Vagina (tissue), 2 donors: ENCODE measurements around the gene NPSR1.

ENCODE experiments used
- CTCF ChIP-seq, 3 experiments: fragments of 450-650 bp in 2 of 3; fragments of 200-600 bp in 1 of 3; sonication (generic) in 1 of 3; IDR thresholded peaks; one replicate each; pipeline ENCODE4 v1.5.1; 2017 to 2019; ENCODE audit warnings: antibody characterized with exemption in 3 of 3, mild to moderate bottlenecking in 2 of 3, moderate library complexity in 2 of 3
- POLR2A ChIP-seq, 2 donors: fragments of 450-650 bp; IDR thresholded peaks; one replicate each; pipeline ENCODE4 v1.6.1; 2017; ENCODE audit warnings: antibody characterized with exemption in 2 of 2, mild to moderate bottlenecking in 2 of 2, moderate library complexity in 2 of 2

DNA sequence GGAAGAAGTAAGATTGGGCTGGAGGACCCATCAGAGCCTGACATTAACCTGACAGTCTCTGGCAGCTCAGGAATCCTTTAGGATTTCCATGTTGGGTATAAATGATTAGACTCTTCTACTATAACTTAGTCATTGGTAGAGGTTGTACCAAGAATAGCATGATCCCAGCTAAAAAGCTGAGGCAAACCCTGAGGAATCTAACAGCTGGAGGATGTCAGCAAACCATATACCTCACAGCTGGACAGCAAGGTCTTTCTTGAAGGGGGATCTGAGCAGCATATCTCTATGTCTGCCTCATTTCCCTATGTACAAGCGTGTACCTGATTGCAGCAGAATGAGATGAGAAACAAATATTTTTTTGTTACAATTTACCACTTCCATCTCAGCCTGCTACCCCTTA is 103.2 kb downstream of the NPSR1 start:
- TF ChIP-seq POLR2A (IDR thresholded peaks at IDR 0.05) = no peak
- TF ChIP-seq CTCF (IDR thresholded peaks at IDR 0.05) = no peak
